Activated B cell treated with CpG ODN at 0.5 μM for 24 hours (primary cell): Measurements from ENCODE around the gene BCL6. TPM values are rescaled to one million over a fixed set of nuclear protein-coding genes. Genes with fewer than 3 reads are reported as not detected.

Experiments used
- ATAC-seq: fragments of 200-7000 bp; cut with Tn5 transposase; one replicate; pipeline ENCODE4 v1.10.0; 2021; ENCODE audit warnings: low read depth, mild to moderate bottlenecking, moderate library complexity
- CTCF ChIA-PET: fragments of 350-600 bp; sonication (Branson Sonifier 250); formaldehyde crosslinking; loops from one replicate; lab custom pipeline; 2021; ENCODE audit warnings: antibody characterized with exemption; lab: Charles Lee
- POLR2A ChIA-PET: fragments of 350-600 bp; sonication (Branson Sonifier 250); formaldehyde crosslinking; loops from one replicate; lab custom pipeline; 2021; ENCODE audit warnings: antibody characterized with exemption; lab: Charles Lee
- DNase-seq: peaks from one replicate; pipeline ENCODE4 v3.0.0; 2022
- H3K27ac Mint-ChIP-seq: one replicate; pipeline ENCODE4 v1.8.0; 2020; ENCODE audit warnings: mixed read lengths
- H3K27me3 Mint-ChIP-seq: one replicate; pipeline ENCODE4 v1.8.0; 2021; ENCODE audit warnings: mixed read lengths
- H3K36me3 Mint-ChIP-seq: one replicate; pipeline ENCODE4 v1.8.0; 2021; ENCODE audit warnings: low read depth, mixed read lengths
- H3K4me1 Mint-ChIP-seq: one replicate; pipeline ENCODE4 v1.8.0; 2021; ENCODE audit warnings: mixed read lengths
- H3K4me3 Mint-ChIP-seq: one replicate; pipeline ENCODE4 v1.8.0; 2020; ENCODE audit warnings: mild to moderate bottlenecking, mixed read lengths
- H3K9me3 Mint-ChIP-seq: one replicate; pipeline ENCODE4 v1.8.0; 2020; ENCODE audit warnings: mixed read lengths
- intact Hi-C: fragments of 100-400 bp; cut with micrococcal nuclease; formaldehyde crosslinking; loops from one replicate; pipeline ENCODE4 v1.15.1; 2024
- total RNA-seq: library from RNA; stranded (reverse); gene quantifications from 2 replicates; pipeline ENCODE4 v1.2.3, GENCODE V29; 2022
- TF ChIP-seq, protein P1 (sequence below): fragments of 200-600 bp; IDR thresholded peaks from one replicate; pipeline ENCODE4 v1.8.0; 2022; ENCODE audit warnings: antibody characterized with exemption, mild to moderate bottlenecking

Gene BCL6
- total RNA-seq, 1 donor from 2014 or later: 100 TPM

DNA sequence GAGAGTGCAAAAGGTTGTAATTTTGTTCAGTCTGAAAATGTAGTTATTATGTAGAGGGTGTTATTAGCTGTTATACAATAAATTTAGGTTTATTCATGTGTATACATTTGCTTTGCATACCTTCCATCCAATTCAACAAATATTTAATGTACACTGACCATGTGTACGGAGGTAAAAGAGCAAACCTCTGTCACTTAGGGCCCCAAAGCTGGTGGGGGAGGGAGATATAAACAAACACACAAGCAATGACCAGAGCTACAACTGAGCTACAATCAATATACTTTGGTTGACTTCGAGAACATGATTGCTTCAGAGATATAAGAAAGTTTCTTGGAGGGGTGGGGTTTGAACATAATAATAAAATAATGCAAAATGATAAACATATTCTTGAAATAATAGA lies 17.5 kb upstream of the BCL6 start:
- intact Hi-C loops: loop anchor here (5.0 kb wide), 1 partner anchor 35 kb away; no protein-coding TSS in a partner anchor
- ATAC-seq (no peak), DNase-seq (no peak)
- POLR2A ChIA-PET: no interaction called here
- H3K27me3 Mint-ChIP-seq: peaks cover 3% of the 10 kb centered on the region
- H3K4me3 Mint-ChIP-seq: no peak overlapping the region
- H3K9me3 Mint-ChIP-seq: no peaks in the 10 kb centered on the region
- no peaks in the 10 kb centered on the region for H3K4me1 Mint-ChIP-seq
- TF ChIP-seq, protein P1, sequence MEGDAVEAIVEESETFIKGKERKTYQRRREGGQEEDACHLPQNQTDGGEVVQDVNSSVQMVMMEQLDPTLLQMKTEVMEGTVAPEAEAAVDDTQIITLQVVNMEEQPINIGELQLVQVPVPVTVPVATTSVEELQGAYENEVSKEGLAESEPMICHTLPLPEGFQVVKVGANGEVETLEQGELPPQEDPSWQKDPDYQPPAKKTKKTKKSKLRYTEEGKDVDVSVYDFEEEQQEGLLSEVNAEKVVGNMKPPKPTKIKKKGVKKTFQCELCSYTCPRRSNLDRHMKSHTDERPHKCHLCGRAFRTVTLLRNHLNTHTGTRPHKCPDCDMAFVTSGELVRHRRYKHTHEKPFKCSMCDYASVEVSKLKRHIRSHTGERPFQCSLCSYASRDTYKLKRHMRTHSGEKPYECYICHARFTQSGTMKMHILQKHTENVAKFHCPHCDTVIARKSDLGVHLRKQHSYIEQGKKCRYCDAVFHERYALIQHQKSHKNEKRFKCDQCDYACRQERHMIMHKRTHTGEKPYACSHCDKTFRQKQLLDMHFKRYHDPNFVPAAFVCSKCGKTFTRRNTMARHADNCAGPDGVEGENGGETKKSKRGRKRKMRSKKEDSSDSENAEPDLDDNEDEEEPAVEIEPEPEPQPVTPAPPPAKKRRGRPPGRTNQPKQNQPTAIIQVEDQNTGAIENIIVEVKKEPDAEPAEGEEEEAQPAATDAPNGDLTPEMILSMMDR: no peak
- H3K27ac Mint-ChIP-seq: no peak overlapping the region
- no peaks in the 10 kb centered on the region for H3K36me3 Mint-ChIP-seq
- CTCF ChIA-PET: interaction anchor here (0.6 kb wide), 1 partner anchor 15 kb away, joined by 3 read pairs; no protein-coding TSS in a partner anchor

DNA sequence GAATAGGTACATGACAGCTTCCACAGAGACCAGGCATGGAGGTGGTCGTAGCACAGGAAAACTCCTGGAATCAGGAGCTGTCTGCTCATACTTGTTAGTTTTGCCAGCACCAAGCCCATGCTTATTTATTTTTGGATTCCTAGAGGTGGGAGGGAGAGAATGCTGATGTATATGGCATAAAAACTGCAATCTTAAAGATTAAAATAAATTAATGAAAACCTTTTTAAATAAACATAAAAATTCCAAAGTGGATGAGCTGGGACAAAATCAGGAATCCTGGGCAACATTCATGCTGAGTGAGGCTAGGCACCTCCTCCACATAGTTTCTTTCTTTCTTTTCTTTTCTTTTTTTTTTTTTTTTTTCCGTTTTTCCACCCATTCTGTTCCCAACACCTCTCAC lies 14.3 kb upstream of the BCL6 start:
- H3K4me3 Mint-ChIP-seq: no peak overlapping the region
- CTCF ChIA-PET: interaction anchor here (1.1 kb wide), 1 partner anchor 20 kb away, joined by 3 read pairs; no protein-coding TSS in a partner anchor
- no peaks in the 10 kb centered on the region for H3K36me3 Mint-ChIP-seq
- POLR2A ChIA-PET: interaction anchor here (0.7 kb wide), 1 partner anchor 906 kb away, joined by 5 read pairs; no protein-coding TSS in a partner anchor
- no peak overlapping the region for H3K27ac Mint-ChIP-seq
- intact Hi-C loops: no loop called here
- TF ChIP-seq, protein P1: no peak
- DNase-seq (no peak), ATAC-seq (no peak)
- H3K9me3 Mint-ChIP-seq: no peaks in the 10 kb centered on the region
- H3K27me3 Mint-ChIP-seq: no peaks in the 10 kb centered on the region
- H3K4me1 Mint-ChIP-seq: no peaks in the 10 kb centered on the region

DNA sequence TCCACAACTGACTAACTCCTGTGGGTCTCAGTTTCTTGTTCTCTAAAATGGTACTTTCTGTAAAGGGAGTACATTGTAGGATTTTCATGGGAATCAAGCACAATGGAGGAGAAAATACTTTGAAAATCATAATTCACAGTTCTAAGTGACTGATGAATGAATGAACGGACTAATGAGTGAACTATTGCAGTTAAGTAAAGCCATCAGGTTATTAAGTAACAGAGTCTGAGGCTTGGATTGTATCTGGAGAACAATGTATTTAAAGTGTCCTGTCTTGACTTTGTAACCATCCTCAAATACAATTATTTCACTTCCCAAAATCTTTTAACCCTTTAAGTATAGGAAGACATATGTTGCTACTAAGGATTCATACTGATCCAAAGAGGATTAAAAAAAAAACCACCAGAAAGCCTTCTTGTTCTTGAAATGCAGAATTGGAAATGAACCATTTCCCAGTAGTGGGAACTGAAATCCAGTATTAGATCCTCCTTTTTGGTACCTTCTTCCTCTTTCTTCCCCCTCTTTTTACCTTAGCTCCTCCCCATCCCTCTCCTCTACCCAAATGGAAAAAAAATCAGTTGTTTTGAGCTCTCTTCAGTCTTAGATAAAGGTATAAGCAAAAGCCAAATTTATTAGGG lies 13.2 kb upstream of the BCL6 start:
- H3K4me1 Mint-ChIP-seq: no peaks in the 10 kb centered on the region
- intact Hi-C loops: no loop called here
- no peaks in the 10 kb centered on the region for H3K27me3 Mint-ChIP-seq
- TF ChIP-seq, protein P1: no peak
- no peak for ATAC-seq
- no peaks in the 10 kb centered on the region for H3K9me3 Mint-ChIP-seq
- DNase-seq: no peak
- ChIA-PET POLR2A (no interaction called here), CTCF (interaction anchor here (0.7 kb wide), 1 partner anchor 396 kb away, joined by 3 read pairs; no protein-coding TSS in a partner anchor)
- no peak overlapping the region for H3K4me3 Mint-ChIP-seq
- H3K27ac Mint-ChIP-seq: no peak overlapping the region
- no peaks in the 10 kb centered on the region for H3K36me3 Mint-ChIP-seq

DNA sequence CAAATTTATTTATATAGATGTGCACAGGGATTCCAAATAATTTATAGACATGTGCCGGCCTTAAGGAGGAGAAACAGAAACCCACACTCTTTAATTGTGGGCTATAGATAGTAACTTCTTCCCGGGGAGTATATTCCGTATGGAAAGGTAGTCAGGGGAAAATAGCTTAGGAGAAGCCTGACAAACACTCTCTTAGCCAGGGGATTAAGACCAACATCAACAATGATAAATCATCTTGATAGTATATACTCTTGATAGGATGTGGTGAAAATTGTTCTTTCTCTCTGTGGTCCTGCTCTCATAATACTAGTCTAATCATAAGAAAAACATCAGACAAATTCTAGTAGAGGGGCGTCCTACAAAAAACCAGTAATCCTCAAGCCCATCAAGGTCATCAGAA lies 8.2 kb upstream of the BCL6 start:
- Mint-ChIP-seq H3K36me3 (no peaks in the 10 kb centered on the region), H3K27ac (no peak overlapping the region)
- CTCF ChIA-PET: interaction anchor here (0.9 kb wide), 1 partner anchor 15 kb away, joined by 5 read pairs; no protein-coding TSS in a partner anchor

More for the DNA sequence above, 8.2 kb upstream of the BCL6 start:
- DNase-seq (no peak), ATAC-seq (no peak)
- H3K9me3 Mint-ChIP-seq: no peaks in the 10 kb centered on the region
- TF ChIP-seq, protein P1: no peak
- no peaks in the 10 kb centered on the region for H3K27me3 Mint-ChIP-seq
- POLR2A ChIA-PET: no interaction called here
- no peak overlapping the region for H3K4me3 Mint-ChIP-seq
- intact Hi-C loops: no loop called here
- H3K4me1 Mint-ChIP-seq: peaks cover 31% of the 10 kb centered on the region
